Thyroid gland (tissue), 4 donors: ENCODE data around the gene RPH3AL.

ENCODE experiments used
- CTCF ChIP-seq, 6 experiments: fragments of 200-600 bp in 3 of 6; fragments of 450-650 bp in 3 of 6; sonication (generic) in 3 of 6; IDR thresholded peaks; one replicate each; pipeline ENCODE4 v1.5.1; 2016 to 2019; ENCODE audit warnings: antibody characterized with exemption in 6 of 6, mild to moderate bottlenecking in 2 of 6, inconsistent platforms in 1 of 6, moderate library complexity in 1 of 6
- POLR2A ChIP-seq, 2 donors: fragments of 450-650 bp; IDR thresholded peaks; one replicate each; pipeline ENCODE4 v1.6.1; 2017; ENCODE audit warnings: antibody characterized with exemption in 2 of 2, mild to moderate bottlenecking in 2 of 2, moderate library complexity in 1 of 2

GRCh38 chr17:353213-353837 is 718 bp upstream of the RPH3AL start:
- TF ChIP-seq POLR2A (IDR thresholded peaks at IDR 0.05), result no peak
- TF ChIP-seq CTCF (IDR thresholded peaks at IDR 0.05), result no peak
